ENCODE data around the gene B4GALT4.
"Not testable (repeated sequence)": the region's sequence is repeated elsewhere in the genome, so short reads cannot be mapped to it uniquely, and the experiment has no call there.

Gene B4GALT4

DNA sequence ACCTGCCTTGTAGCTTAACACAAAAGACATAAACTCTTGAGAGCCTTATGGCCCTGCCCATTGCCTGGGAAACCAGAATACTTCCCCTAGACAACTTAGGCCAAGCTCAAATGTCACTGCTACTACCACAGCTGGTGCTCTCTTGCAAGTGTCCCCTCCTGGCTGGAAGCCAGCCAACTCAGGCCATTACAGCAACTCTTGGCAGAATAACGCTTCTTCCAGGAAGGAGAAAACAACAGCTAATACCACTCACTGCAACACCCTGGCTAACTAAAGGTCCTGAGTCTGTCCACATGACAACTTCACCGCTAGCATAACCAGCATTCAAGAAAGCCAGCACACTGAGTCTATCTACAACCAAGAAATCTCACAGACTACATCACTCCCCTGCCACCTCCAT, 5.1 kb upstream of the B4GALT4 start:
- Histone ChIP-seq H3K27ac (replicated peaks) (no peak overlapping the region), H3K27me3 (ENCODE audit: insufficient read depth, poor library complexity, severe bottlenecking) (no peaks in the 10 kb centered on the region), H3K4me3 (replicated peaks; ENCODE audit: insufficient read depth, low read length) (no peak overlapping the region)
- DNase-seq (ENCODE audit: low read depth in 1 of 2, low spot score in 1 of 2) = no peak
- TF ChIP-seq POLR2AphosphoS5 (IDR thresholded peaks at IDR 0.05; ENCODE audit: low read depth) (no peak), GABPA (IDR thresholded peaks at IDR 0.05; ENCODE audit: low read depth) (no peak), SPI1 (IDR thresholded peaks at IDR 0.05; ENCODE audit: borderline replicate concordance, low read depth) (no peak)
- TF ChIP-seq, protein P1, sequence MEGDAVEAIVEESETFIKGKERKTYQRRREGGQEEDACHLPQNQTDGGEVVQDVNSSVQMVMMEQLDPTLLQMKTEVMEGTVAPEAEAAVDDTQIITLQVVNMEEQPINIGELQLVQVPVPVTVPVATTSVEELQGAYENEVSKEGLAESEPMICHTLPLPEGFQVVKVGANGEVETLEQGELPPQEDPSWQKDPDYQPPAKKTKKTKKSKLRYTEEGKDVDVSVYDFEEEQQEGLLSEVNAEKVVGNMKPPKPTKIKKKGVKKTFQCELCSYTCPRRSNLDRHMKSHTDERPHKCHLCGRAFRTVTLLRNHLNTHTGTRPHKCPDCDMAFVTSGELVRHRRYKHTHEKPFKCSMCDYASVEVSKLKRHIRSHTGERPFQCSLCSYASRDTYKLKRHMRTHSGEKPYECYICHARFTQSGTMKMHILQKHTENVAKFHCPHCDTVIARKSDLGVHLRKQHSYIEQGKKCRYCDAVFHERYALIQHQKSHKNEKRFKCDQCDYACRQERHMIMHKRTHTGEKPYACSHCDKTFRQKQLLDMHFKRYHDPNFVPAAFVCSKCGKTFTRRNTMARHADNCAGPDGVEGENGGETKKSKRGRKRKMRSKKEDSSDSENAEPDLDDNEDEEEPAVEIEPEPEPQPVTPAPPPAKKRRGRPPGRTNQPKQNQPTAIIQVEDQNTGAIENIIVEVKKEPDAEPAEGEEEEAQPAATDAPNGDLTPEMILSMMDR (IDR thresholded peaks at IDR 0.05; ENCODE audit: insufficient read depth, low read length) = no peak
- TF ChIP-seq, protein P2, sequence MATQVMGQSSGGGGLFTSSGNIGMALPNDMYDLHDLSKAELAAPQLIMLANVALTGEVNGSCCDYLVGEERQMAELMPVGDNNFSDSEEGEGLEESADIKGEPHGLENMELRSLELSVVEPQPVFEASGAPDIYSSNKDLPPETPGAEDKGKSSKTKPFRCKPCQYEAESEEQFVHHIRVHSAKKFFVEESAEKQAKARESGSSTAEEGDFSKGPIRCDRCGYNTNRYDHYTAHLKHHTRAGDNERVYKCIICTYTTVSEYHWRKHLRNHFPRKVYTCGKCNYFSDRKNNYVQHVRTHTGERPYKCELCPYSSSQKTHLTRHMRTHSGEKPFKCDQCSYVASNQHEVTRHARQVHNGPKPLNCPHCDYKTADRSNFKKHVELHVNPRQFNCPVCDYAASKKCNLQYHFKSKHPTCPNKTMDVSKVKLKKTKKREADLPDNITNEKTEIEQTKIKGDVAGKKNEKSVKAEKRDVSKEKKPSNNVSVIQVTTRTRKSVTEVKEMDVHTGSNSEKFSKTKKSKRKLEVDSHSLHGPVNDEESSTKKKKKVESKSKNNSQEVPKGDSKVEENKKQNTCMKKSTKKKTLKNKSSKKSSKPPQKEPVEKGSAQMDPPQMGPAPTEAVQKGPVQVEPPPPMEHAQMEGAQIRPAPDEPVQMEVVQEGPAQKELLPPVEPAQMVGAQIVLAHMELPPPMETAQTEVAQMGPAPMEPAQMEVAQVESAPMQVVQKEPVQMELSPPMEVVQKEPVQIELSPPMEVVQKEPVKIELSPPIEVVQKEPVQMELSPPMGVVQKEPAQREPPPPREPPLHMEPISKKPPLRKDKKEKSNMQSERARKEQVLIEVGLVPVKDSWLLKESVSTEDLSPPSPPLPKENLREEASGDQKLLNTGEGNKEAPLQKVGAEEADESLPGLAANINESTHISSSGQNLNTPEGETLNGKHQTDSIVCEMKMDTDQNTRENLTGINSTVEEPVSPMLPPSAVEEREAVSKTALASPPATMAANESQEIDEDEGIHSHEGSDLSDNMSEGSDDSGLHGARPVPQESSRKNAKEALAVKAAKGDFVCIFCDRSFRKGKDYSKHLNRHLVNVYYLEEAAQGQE (IDR thresholded peaks at IDR 0.05; ENCODE audit: insufficient replicate concordance, low read depth) = no peak

DNA sequence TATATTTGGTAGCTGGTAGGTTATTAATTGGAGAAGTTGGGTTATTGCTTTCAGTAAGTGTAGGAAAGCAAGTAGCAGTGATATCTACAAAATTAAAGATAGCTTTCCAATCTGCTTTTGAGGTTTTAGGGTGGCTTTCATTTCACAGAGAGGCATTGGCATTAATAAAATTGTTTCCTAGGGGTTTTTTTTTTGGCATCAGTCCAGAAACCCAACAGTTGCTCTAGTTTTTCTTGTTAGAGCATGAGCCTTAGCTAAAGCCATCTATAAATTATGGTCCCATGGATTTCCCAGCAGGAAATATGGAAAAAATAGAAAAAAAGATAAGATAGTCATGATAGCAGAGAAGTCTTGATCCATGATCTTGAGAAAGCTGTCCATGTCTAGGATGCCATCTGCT, 3.0 kb upstream of the B4GALT4 start:
- H3K4me3 ChIP-seq (replicated peaks; ENCODE audit: insufficient read depth, low read length) = no peak overlapping the region
- H3K27me3 ChIP-seq (ENCODE audit: insufficient read depth, poor library complexity, severe bottlenecking) = no peaks in the 10 kb centered on the region
- no peak overlapping the region for H3K27ac ChIP-seq (replicated peaks)
- DNase-seq (ENCODE audit: low read depth in 1 of 2, low spot score in 1 of 2) = no peak
- TF ChIP-seq, protein P1 (IDR thresholded peaks at IDR 0.05; ENCODE audit: insufficient read depth, low read length) = no peak
- TF ChIP-seq GABPA (IDR thresholded peaks at IDR 0.05; ENCODE audit: low read depth) (no peak), POLR2AphosphoS5 (IDR thresholded peaks at IDR 0.05; ENCODE audit: low read depth) (no peak), SPI1 (IDR thresholded peaks at IDR 0.05; ENCODE audit: borderline replicate concordance, low read depth) (no peak)
- TF ChIP-seq, protein P2 (IDR thresholded peaks at IDR 0.05; ENCODE audit: insufficient replicate concordance, low read depth) = no peak

GRCh38 chr3:119243058-119243529, 2.4 kb upstream of the B4GALT4 start:
- not testable (repeated sequence) for DNase-seq (ENCODE audit: low read depth in 1 of 2, low spot score in 1 of 2); H3K27ac ChIP-seq (replicated peaks); H3K4me3 ChIP-seq (replicated peaks; ENCODE audit: insufficient read depth, low read length); H3K27me3 ChIP-seq (ENCODE audit: insufficient read depth, poor library complexity, severe bottlenecking)

DNA sequence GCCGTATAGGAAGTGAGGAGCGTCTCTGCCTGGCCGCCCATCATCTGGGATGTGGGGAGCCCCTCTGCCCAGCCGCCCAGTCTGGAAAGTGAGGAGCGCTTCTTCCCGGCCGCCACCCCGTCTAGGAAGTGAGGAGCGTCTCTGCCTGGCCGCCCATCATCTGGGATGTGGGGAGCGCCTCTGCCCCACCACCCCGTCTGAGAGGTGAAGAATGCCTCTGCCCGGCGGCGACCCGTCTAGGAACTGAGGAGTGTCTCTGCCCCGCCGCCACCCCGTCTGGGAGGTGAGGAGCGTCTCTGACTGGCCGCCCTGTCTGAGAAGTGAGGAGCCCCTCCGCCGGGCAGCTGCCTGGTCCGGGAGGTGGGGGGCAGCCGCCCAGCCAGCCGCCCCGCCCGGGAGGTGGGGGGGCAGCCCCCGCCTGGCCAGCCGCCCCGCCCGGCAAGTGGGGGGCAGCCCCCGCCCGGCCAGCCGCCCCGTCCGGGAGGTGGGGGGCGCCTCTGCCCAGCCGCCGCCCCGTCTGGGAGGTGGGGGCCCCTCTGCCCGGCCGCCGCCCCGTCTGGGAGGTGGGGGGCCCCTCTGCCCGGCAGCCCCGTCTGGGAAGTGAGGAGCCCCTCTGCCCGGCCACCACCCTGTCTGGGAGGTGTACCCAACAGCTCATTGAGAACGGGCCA, 1.8 kb upstream of the B4GALT4 start:
- H3K27ac ChIP-seq (replicated peaks); H3K27me3 ChIP-seq (ENCODE audit: insufficient read depth, poor library complexity, severe bottlenecking); DNase-seq (ENCODE audit: low read depth in 1 of 2, low spot score in 1 of 2); H3K4me3 ChIP-seq (replicated peaks; ENCODE audit: insufficient read depth, low read length): not testable (repeated sequence)

- H3K27ac ChIP-seq (replicated peaks) = peak overlapping the region; percentile 59
- no peak for DNase-seq (ENCODE audit: low read depth in 1 of 2, low spot score in 1 of 2)
- TF ChIP-seq POLR2AphosphoS5 (IDR thresholded peaks at IDR 0.05; ENCODE audit: low read depth) (no peak), GABPA (IDR thresholded peaks at IDR 0.05; ENCODE audit: low read depth) (no peak), SPI1 (IDR thresholded peaks at IDR 0.05; ENCODE audit: borderline replicate concordance, low read depth) (no peak)
- TF ChIP-seq, protein P1 (IDR thresholded peaks at IDR 0.05; ENCODE audit: insufficient read depth, low read length) = no peak
- TF ChIP-seq, protein P2 (IDR thresholded peaks at IDR 0.05; ENCODE audit: insufficient replicate concordance, low read depth) = no peak
- no peaks in the 10 kb centered on the region for H3K27me3 ChIP-seq (ENCODE audit: insufficient read depth, poor library complexity, severe bottlenecking)
- H3K4me3 ChIP-seq (replicated peaks; ENCODE audit: insufficient read depth, low read length) = peak overlapping the region; percentile 65
Measured at GRCh38 chr3:119240101-119240590, 532 bp downstream of the B4GALT4 start.
